ENCODE results near the gene MEGF11. TPM values are rescaled to one million over a fixed set of nuclear protein-coding genes. Genes with fewer than 3 reads are reported as not detected.

MEGF11 gene
- total and polyA plus RNA-seq, 8 donors: 2.6 to 17.4 (median 9.9) TPM; not detected in 1

DNA sequence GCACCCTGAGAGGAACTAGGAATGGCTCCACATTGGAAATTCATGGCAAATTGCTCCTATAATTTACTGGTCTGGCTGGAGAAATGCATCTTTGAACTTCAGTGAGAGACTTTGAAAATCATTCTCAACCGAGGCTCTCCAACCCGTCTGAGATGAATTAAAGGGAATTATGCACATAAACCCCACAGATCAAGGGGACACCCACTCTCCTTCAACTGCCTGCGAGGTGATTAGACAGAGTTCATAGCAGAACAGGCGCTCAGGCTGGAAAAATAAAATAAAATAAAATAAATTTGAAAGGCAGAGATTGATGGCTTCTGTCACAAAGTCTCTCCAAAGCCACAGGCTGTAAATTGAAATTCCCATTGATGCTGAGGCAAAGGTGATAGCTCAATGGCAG, 37.7 kb downstream of the MEGF11 start:
- intact Hi-C loops (cut with DNase I): no loop called here
- TF ChIP-seq, protein P1, sequence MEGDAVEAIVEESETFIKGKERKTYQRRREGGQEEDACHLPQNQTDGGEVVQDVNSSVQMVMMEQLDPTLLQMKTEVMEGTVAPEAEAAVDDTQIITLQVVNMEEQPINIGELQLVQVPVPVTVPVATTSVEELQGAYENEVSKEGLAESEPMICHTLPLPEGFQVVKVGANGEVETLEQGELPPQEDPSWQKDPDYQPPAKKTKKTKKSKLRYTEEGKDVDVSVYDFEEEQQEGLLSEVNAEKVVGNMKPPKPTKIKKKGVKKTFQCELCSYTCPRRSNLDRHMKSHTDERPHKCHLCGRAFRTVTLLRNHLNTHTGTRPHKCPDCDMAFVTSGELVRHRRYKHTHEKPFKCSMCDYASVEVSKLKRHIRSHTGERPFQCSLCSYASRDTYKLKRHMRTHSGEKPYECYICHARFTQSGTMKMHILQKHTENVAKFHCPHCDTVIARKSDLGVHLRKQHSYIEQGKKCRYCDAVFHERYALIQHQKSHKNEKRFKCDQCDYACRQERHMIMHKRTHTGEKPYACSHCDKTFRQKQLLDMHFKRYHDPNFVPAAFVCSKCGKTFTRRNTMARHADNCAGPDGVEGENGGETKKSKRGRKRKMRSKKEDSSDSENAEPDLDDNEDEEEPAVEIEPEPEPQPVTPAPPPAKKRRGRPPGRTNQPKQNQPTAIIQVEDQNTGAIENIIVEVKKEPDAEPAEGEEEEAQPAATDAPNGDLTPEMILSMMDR (IDR thresholded peaks at IDR 0.05): no peak
- ATAC-seq: no peak

DNA sequence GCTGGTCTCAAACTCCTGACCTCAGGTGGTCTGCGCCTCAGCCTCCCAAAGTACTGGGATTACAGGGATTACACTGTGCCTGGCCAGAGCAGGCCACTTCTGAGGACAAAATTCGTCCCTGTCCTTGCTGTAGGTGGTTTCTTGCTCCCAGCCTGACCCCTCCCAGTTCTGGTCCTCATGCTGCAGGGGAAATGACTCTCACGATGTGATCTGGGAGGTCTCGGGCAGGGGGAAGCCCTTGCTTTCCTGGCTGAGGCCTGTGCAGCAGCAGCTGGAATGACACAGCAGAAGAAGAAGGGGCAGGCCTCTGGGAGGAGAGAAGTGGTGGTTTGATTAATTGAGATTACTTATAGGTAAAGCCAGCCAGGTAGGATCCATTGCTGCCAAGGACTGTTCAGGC, 39.3 kb downstream of the MEGF11 start:
- ATAC-seq: no peak
- intact Hi-C loops (cut with DNase I): no loop called here
- Histone ChIP-seq H3K27me3 (no peaks in the 10 kb centered on the region), H3K9me3 (no peaks in the 10 kb centered on the region), H3K4me1 (no peaks in the 10 kb centered on the region), H3K4me3 (no peak overlapping the region), H3K27ac (no peak overlapping the region), H3K36me3 (no peaks in the 10 kb centered on the region)
- TF ChIP-seq, protein P1 (IDR thresholded peaks at IDR 0.05): no peak
- DNase-seq: no peak

More for the DNA sequence above, 37.7 kb downstream of the MEGF11 start:
- Histone ChIP-seq H3K36me3 (no peaks in the 10 kb centered on the region), H3K4me1 (no peaks in the 10 kb centered on the region), H3K27ac (no peak overlapping the region), H3K9me3 (no peaks in the 10 kb centered on the region), H3K27me3 (no peaks in the 10 kb centered on the region), H3K4me3 (no peak overlapping the region)
- no peak for DNase-seq

DNA sequence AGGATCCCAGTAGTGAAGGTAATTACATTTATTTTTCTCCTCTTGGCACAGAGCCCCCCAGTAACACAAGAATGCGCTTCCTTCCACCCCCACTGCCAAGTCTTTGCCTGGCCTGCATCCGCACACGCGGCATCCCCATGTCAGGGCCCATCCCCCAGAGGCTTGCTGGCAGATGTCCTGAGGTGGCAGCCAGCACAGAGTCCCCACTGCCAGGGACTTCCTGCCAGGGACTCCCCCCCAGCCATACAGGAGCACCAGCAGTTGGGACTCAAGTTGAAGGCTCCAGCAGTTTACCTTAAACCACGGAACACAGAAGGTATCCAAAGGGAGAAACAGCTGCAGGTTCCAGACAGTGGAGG, 41.0 kb downstream of the MEGF11 start:
- TF ChIP-seq, protein P1 (IDR thresholded peaks at IDR 0.05): no peak
- DNase-seq (no peak), ATAC-seq (no peak)
- no peaks in the 10 kb centered on the region for H3K9me3 ChIP-seq
- H3K36me3 ChIP-seq: no peaks in the 10 kb centered on the region
- intact Hi-C loops (cut with DNase I): no loop called here
- H3K4me1 ChIP-seq: no peaks in the 10 kb centered on the region
- H3K27ac ChIP-seq: no peak overlapping the region
- no peak overlapping the region for H3K4me3 ChIP-seq
- H3K27me3 ChIP-seq: no peaks in the 10 kb centered on the region

DNA sequence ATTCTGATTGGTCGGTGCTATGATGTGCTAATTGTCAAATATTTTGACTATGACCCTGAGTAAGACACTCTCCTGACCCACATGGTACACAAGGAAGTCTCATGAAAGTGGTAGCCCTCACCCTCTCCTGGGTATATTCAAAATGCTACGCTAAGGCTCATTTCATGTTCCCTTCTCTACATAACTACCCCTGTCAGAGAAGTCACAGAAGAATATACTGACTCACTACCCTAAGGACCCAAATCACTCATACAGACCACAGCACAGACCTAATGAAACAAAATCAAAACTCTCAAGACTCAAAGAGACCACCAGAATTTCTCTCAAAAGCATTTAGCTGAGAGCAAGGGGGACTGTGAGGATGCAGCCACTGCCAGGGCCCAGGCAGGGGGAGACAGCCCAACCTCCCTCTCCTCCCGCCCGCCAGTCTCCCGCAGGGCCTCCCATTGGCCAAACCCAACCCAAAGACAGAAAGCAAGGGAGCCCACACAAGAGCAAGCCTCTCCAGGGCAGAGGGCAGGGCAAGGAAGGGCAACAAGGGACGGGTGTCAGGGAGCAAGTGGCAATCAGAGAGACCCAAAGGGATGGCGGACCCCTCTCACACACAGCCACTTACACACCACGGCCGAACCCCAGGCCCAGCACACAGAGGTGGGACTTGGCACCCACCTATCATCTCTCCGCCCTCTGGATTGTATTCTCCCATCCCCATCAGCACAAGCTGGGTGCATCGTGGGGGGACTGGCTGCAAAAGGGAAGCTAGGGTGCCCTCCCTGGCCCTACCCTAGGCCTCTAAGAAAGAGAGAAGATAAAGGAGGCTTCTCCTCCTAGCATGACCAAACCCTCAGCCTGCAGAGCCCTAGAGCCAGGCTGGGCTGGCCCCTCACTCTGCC, 41.6 kb downstream of the MEGF11 start:
- intact Hi-C loops (cut with DNase I): no loop called here
- no peak overlapping the region for H3K27ac ChIP-seq
- ATAC-seq: no peak
- no peaks in the 10 kb centered on the region for H3K27me3 ChIP-seq
- H3K9me3 ChIP-seq: peaks cover 0 to 3% of the 10 kb centered on the region in 2 donors
- DNase-seq: no peak
- TF ChIP-seq, protein P1 (IDR thresholded peaks at IDR 0.05): no peak
- H3K4me3 ChIP-seq: no peak overlapping the region
- no peaks in the 10 kb centered on the region for H3K36me3 ChIP-seq
- H3K4me1 ChIP-seq: no peaks in the 10 kb centered on the region

DNA sequence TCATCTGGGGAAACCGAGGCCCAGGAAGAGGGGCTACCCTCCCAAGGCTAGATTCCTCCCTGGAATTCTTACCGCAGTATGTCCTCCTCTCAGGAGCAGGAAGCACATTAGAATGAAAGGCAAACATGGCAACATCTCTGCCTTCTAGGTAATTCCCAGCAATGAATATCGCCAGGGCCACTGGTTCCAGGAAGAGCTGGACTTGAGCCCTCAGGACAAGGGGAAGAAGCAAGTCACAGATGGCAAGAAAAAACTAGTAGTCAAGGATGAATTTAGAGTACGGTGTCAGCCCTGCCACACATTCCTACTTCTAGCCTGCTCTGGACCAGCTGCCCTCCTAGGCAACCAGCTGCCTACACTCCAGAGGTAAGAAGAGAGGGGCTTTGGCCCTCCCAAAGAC, 42.9 kb downstream of the MEGF11 start:
- Histone ChIP-seq H3K9me3 (peaks cover 0 to 4% of the 10 kb centered on the region in 2 donors), H3K27me3 (no peaks in the 10 kb centered on the region), H3K4me3 (no peak overlapping the region), H3K36me3 (no peaks in the 10 kb centered on the region), H3K4me1 (no peaks in the 10 kb centered on the region), H3K27ac (no peak overlapping the region)
- TF ChIP-seq, protein P1 (IDR thresholded peaks at IDR 0.05): no peak
- ATAC-seq (no peak), DNase-seq (no peak)
- intact Hi-C loops (cut with DNase I): no loop called here

Measured in left lung (tissue), 10 donors.